ENCODE data around the gene PDK3.
A peak's percentile ranks its signal among the peaks of the same experiment; 100 is the strongest.

The PDK3 gene

DNA sequence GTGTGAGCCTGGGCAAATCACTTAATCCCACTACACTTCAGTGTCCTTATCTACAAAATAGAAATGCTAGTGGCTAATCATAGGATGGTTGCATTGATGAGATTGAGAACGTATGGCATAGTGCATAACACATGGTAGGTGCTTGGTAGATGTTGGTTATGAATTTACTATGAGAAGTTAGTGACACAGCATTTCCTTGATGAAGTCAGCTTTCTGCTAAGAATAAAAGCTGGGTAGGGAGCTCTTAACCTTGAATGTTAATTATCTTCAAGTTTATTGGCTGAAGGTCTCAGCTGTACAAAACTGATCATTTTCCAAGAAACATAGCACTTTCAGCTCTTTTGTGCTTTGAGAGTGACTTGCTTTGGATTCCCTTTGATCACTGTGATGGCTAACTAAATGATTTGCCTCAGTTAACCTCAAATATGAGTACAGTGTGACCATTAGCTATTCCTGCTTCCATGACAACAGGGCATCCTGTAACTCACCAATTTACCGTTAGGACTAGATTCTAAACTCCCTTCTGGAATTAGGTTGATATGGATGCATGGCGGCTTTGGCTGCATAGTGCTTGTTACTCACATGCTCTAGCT is 17.8 kb downstream of the PDK3 start:
- DNase-seq (ENCODE audit: low read depth in 2 of 2), result no peak

DNA sequence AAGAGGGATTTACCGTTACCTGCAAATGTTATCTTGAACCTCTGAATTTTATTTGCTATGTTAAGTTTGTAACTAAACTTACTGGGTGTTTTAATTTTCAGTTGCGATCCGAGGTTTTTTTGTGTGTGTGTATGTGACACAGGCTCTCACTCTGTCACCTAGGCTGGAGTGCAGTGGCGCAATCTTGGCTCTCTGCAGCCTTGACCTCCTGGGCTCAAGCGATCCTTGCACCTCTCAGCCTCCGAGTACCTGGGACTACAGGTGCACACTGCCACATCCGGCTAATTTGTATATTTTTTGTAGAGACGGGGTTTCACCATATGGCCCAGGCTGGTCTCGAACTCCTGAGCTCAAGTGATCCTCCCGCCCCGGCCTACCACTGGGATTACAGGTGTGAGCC is 18.5 kb downstream of the PDK3 start:
- no peak for DNase-seq (ENCODE audit: low read depth in 2 of 2)

DNA sequence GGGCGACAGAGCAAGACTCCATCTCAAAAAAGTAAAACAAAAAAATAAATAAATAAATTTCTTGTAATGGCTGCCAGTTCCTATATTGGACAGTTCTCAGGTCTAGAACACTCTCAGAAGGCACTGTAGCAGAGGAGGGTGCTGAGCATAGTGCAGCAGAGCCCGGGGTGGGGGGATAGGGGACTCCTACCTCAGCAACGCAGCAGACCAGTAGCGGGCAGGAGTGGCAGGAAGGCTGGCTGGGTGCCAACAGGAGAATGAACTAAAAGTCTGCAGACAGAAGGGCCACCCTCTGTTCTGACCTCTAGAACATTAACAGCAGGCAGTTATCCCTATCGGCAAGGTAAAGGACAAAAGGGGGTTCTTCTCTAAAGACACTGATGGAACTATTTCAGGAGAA is 20.2 kb downstream of the PDK3 start:
- DNase-seq (ENCODE audit: low read depth in 2 of 2), result no peak

DNA sequence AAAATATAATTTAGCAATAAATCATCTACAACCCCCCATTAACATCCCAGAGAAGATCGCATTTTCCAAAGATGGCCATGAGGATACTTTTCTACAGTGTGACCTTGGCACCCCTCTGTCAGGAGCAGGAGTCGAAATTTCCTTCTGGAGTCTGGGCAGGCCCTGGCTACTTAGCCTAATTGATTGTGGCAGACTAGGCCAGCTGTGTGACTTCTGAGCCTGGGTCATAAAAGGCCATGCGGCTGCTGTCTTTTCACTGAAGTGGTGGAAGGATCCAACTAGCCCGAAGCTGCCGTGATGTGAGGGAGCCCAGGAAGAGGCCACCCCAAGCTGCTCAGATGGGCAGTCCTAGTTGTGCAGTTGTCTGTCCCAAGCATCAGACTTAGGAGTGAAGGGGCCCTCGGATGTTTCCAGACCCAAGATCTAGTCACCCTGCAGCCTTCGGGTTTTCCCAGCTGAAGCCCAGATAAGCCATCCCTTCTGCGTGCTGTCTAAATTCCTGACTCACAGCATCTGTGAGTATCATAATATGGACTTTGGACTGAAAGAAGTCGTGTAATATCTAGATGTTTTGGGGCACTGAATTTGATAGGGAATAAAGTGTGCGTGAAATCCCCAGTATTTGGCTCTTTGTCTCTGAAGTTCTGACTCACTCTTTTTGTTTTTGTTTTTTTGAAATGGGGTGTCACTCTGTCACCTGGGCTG is 21.0 kb downstream of the PDK3 start:
- DNase-seq (ENCODE audit: low read depth in 2 of 2), result no peak

DNA sequence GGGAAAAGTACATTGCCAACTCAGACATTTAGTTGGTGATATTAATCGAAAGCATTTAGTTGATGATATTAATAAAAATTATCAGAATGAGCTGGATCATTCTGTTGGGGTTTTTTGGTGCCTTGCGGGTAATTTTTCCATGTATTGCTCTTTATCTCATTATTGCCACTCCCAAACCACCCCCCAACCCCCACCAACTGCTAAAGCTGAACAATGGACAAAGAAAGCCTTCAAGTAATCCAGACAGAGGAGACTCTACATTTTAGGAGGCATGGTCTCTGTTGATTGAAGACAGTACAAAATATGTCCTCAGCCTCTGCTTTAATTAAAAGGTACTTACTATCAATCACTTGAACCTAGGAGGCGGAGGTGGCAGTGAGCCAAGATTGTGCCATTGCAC is 22.5 kb downstream of the PDK3 start:
- no peak for DNase-seq (ENCODE audit: low read depth in 2 of 2)

DNA sequence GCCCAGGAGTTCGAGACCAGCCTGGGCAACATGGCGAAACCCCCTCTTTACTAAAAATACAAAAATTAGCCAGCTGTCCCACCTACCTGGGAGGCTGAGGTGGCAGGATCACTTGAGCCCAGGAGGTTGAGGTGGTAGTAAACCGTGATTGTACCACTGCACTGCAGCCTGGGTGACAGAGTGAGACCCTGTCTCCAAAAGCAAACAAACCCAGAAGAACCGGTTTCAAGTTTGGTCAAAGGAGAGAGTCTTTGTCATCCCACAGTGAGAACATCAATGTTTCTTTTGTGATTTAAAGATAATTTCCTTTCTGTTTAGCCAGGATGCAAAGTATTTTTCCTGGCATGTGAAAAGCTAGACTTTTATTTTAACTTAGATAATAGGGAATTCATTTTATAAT is 26.7 kb downstream of the PDK3 start:
- no peak for DNase-seq (ENCODE audit: low read depth in 2 of 2)

DNA sequence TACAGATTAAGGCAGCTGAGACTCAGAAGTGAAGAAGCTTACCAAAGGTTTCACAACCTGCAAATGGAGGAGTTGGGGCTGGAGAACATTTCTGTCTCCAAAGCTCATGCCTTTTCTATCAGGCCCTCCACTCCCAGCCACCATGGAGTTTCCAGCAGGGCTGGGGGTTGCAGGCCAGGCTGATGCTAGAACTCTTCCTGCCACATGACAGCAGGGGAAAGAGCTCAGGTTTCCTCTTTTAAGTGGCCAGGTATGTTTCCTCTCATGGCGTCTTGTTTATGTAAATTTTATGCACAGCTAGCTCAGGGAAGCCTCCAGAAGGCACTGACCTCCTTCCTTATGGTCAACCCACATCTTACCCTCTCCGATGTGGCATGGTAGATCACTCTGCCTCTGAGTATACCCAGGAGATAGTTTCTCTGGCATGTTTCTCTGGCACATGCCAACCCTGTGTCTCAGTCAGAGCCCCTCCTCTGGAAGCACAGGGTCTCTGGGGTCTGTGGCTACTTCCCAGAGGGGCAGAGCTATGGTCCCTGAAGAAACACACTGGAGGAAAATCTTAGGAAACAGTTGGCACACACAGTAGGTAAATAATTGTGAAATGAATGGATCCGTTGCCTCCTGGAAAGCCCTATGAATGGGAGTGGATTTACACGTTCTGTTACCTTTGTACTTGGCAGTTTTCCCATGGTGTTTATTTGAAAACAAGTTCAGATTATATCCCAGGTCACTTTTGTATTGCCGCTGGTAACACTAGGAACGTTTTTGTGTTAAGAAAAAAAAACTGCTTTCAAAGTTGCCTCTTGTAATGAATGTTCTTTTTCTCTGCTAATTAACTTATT is 28.9 kb downstream of the PDK3 start:
- DNase-seq (ENCODE audit: low read depth in 2 of 2), result no peak

DNA sequence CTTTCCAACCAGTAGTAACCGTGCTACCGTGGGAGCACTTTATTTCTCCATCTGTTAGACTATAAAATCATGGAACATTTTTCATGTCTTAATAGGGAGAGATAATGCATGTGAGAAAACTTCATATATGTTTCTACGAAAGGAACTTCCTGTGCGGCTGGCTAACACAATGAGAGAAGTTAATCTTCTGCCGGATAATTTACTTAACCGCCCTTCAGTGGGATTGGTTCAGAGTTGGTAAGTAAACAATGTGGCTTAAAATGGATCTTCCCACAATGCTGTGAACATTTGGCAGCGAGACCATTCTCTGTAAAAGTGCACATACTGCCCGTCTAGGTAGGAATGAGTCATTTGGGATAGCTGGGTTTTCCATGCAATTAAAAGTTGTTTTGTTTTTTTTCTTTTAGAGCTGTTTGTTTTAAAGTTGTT is 29.6 kb downstream of the PDK3 start:
- no peak for DNase-seq (ENCODE audit: low read depth in 2 of 2)

DNA sequence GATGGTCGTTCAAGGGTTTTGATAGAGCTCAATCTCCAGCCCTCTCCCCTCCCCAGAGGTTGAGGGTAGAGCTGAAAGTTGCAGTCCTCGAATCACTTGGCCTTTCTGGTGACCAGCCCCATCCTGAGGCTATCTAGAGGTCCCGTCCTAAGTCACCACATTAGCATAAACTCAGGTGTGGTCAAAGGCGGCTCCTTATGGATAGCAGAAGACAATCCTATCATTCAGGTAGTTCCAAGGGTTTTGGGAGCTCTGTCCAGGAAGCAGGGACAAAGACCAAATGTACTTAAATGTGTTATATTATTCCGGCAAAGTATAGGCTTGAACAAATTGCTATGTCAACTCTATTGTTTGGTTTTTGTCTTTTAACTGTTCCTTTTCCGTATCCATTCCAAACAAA is 30.6 kb downstream of the PDK3 start:
- DNase-seq (ENCODE audit: low read depth in 2 of 2), result no peak

DNA sequence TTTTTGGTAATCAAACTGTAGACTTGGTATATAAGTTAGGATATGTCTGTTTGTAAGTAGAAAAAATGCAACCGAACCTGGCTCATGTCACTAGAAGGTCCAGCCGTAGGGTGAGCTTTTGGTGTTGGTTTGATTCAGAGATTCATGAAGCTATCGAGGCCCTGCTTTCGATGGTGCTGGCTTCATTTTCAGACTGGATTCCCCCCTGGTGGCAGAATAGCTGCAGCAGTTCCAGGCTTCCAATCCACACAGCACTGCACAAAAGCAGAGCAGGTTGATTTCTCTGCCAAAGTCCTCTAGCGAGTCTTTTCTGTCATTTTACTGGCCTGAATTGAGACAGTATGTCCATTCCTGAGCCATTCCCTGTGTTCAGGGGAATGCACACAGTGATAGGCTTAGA is 33.1 kb downstream of the PDK3 start:
- DNase-seq (ENCODE audit: low read depth in 2 of 2), result peak in 1 of 2 donors; percentile 2

DNA sequence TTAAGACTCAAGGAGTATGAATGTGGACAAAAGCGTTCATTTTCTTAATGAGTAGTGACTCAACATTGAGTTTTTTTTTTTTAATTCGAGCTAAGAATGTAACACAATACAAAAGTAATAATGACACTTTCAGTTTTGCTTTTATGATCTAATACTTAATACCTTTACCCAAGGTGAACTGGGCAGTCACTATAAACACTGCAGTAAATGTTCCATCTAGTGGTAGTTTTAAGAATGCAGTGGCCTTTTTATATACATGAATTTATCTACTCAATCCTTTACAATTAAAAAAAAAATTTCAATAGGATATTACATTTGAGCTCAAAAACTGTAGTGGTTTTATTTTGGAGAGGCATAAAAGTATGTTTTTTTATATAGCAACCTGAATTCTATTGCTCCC is 33.9 kb downstream of the PDK3 start:
- no peak for DNase-seq (ENCODE audit: low read depth in 2 of 2)

DNA sequence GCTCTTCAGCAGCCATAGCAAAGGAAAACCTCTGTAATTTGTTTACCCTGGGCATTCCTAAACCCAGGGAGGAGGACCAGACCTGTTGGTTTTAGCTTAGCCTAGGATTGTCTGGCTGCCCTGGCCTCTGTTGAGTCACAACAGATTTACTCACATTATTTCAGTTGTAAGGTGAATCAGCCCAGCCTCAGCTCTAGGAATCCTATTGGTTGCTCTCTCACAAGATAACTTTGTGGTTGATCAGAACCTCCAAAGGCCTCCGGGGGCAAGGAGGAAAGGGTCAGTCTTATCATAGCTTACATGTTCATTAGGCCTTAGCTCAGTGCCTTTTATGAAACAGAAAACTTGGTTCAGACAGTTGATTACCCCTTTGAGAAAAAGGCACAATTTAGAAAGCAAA is 41.0 kb downstream of the PDK3 start:
- no peak for DNase-seq (ENCODE audit: low read depth in 2 of 2)

DNA sequence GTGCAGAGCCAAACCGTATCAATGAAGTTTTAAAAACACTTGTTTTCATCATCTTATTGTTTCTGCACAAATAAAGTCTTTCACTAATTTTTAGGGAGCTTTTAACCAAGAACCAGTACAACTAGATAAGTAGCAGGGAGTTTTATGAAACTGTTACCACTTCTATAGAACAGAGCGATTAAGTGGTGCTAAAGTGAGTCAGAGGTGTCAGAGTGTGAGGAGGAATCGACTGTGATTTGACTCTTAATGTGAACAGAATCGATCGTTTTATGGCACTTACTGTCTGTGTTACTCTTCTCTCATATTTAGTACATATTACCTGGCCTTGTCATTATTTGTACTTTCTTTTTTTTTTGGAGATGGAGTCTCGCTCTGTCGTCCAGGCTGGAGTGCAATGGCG is 43.3 kb downstream of the PDK3 start:
- no peak for DNase-seq (ENCODE audit: low read depth in 2 of 2)

DNA sequence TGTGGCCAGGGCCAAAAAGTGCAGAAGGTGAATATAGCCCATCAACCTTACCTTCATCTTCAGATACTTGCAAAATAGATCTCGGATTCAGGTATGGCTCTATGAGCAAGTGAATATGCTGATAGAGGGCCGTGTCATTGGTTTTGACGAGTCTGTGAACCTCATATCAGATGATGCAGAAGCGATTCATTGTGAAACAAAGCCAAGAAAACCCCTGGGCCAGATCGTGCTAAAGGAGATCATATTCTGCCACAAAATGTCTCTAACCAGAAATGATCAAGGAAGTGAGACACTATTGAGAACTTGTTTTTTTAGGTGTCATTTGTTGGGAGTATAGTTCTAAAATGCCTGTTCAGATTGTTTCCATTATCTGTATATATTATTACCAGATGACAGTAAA is 48.3 kb downstream of the PDK3 start:
- DNase-seq (ENCODE audit: low read depth in 2 of 2), result no peak

DNA sequence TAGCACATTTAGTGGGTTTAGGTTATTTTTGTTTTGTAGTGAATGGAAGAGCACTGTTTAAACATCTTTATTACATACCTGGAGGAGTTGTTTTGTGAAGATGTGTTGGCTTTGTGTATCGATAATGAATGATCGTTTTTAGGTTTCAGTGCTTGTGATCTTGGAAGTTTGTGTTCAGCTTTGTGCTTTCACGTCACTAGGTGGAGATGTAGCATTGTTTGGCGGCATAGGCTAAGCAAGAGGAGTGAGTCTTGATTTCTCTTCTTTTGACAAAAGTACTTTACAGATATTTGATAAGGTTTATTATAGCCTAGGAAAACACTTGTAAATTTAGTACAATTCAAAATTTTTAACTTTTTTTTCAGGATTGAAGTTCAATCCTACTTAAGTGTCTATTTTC is 50.4 kb downstream of the PDK3 start:
- no peak for DNase-seq (ENCODE audit: low read depth in 2 of 2)

DNA sequence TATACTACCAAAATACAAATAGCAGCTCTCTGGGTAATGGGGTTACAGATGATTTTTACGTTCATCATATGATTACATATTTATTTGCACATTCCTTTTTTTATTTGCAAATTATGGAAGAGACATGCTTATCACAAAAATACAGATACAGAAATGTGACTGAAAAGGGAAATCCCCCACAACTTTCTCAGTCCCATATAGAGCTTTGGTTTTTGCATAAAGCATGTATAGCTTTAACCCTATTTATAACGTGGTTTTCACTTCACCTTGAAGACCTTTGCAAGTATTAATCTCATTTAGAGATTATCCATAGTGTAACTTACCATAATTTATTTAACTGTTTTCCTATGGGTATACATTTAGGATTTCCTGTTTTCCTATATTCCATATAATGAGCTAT is 55.4 kb downstream of the PDK3 start:
- DNase-seq (ENCODE audit: low read depth in 2 of 2), result no peak

DNA sequence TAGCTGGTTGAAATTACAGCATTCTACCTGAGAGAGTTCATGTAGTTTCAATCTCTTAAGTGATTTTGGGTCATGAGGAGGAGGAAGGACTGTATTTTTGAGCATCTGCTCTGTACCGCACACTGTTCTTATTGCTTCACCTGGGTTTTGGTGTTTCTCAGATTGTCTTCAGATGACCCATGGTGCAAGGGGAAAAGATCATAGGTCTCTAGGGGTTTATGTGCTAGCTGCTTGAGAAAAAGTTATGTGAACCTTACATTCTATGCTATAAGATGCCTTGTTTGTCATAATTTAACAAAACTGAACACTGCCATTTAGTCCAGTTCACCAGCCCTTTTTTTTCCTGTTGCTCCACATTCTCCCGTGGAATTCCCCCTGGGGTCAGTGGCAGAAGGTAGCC is 60.4 kb downstream of the PDK3 start:
- no peak for DNase-seq (ENCODE audit: low read depth in 2 of 2)

DNA sequence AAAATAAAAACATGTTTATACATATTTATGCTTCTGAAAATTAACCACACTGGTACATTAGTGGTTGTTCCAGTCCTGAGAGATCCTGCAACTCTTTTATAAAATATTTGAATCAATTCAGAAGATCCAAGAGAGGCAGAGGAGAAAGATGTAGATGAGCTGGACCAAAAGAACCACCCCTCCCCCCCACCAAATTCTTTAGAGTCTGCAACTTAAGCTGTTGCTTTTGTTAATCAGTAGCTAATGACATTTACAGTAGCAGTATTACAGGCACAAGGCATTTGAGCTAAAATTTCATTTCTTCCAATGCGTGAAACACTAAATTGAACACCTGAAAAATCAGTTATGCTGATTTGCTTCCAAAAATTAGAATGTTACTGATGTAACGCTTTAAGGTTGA is 61.5 kb downstream of the PDK3 start:
- DNase-seq (ENCODE audit: low read depth in 2 of 2), result no peak

DNA sequence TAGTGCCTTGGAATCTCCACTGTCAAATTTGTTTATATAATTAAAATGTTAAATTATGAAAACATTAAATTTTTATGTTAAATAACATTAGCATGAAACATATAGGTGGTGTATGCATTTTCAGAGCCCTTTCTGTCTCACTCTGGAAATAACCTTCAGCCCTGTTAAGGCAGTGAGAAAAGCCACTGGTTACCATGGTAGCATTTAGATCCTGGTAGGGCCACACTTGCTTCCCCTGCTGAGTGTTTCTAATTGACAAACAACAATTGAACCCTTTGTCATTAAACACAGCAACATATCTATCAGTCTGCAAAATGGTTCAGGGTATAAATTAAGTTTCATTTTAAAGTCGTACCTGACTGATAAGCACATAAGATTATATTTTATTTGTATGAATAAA is 63.5 kb downstream of the PDK3 start:
- DNase-seq (ENCODE audit: low read depth in 2 of 2), result no peak

DNA sequence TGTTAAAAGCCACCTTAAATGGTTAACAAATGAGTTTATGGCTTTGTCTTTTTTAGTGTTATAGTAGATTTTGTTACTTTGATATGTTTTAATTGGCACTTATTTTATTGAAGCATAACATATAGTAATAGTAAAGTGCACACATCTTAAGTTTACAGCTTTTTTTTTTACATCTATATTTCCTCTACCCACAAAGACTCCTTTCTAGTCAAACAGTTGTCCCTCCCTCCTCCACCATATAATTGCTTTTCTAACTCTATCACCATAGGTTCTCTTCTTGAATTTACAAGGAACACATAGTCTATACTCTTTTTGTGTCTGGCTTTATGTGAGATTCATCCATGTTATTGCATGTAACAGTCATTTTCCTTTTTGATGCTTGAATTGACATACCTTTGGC is 71.5 kb downstream of the PDK3 start:
- no peak for DNase-seq (ENCODE audit: low read depth in 2 of 2)

DNA sequence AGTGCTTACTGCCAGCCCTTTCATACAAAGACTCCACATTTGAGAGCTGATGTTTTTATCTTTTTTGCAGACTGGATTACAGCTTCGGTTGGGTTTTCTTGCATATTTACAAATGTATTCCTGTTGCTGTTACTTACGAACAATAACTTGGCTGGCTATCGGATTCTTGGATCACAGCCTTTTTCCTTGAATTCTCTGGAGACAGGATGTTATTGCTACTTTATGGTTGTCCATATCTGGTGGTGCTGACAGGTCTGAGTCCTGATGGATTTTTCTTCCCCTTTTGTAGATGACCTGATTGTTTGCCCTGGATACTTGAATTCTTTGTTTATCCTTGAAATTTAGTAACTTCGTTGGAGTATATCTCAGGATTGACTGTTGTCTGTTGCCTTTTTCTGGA is 77.7 kb downstream of the PDK3 start:
- DNase-seq (ENCODE audit: low read depth in 2 of 2), result no peak

DNA sequence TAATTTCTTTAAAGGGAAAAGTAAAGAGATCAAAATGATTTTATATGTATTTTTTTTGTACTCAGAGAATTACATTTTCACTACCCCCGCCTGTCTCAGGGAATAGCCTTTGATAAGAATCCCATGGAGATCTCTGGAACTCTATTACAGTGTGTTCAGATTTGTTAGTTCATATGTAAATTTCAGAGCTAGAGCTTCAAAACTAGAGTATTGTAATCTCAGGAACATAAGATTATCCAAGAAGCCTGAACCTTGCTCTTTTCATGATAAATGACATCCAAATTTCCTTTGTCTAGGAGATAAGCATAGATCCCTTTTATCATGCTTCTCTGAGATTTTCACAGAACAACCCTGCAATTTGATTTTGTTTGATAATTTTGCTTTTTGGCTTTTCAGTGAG is 82.9 kb downstream of the PDK3 start:
- DNase-seq (ENCODE audit: low read depth in 2 of 2), result no peak

DNA sequence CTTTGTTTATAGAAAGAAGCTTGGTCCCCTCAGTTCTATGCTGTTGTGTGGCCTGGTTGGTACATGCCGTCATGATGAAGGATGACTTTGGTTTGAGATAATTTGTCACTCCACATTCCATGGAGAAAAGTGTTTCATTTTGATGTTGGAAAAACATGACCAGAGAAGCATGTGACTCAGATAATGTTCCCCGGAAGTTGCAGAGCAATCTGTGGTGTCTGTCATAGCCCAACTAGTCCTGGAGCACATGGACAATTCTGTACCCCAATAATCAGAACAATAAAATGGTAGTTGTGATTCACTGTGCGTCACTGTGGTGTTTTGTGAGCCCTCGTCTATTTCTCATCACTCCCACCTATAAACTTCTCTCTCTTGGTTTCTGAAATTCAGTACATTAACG is 85.1 kb downstream of the PDK3 start:
- no peak for DNase-seq (ENCODE audit: low read depth in 2 of 2)

Data from stimulated activated CD8-positive, alpha-beta memory T cell treated with anti-CD3 and anti-CD28 coated beads, Interleukin-7, amount 100 ng/mL, for 4 hours (primary cell).